ENCODE results near the gene GABBR2. TPM values are rescaled to one million over a fixed set of nuclear protein-coding genes. Genes with fewer than 3 reads are reported as not detected.

The GABBR2 gene
- total RNA-seq, 4 donors from 2014 or later = 0.32 to 1.7 TPM; not detected in 2

DNA sequence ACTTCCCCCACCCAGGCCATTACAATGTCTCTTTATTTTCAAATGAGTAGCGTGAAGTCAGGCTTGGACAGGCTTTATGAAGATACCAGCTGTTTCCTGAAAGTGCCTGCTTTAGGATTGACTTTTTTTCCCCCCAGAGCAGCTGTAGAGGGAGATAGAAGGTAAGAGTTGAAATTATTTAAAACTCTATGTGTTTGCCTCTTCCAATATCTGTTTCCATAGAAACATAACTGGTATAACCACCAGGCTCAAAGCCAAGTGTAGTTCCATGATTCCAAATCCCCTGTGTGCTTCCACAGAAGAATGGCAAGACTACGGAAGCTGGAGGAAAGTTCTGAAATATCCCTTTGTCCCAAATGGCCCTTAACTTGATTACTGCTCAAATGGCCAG is 365.9 kb downstream of the GABBR2 start:
- no peaks in the 10 kb centered on the region for H3K4me1 ChIP-seq

DNA sequence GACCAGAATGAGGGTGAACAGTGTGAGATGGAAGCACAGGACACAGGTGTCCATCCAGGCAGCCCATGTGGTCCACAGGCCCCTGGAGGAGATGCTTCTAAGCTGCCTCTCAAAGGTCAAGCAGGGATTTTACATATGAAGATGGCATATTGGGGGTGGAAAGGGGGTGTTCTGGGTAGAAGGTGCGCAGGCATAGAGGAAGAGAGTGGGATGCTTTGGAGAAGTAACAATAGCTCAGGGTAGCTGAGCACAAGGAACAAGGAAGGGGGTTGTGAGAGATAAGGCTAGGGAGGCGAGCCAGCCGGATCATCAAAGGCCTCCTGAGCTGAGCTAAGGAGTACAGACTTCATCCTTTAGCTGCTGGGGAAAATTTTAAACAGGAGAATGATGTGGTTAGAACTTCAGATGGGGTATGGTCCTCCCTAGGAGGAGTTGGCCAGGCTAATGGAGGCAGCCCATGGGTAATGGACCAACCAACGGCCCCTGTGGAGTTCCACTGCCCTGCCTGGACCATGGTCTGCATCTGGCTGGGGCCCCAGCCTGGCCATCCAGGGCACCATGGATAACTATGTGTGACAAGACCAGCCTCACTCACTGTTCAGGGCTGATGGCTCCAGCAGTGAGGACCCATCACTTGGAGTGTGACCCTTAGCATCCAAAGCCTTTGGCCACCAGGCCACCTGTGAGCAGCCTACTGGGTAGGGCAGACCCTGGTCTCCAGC is 366.5 kb downstream of the GABBR2 start:
- H3K27me3 ChIP-seq = peaks cover 12% of the 10 kb centered on the region
- H3K36me3 ChIP-seq = no peaks in the 10 kb centered on the region
- no peaks in the 10 kb centered on the region for H3K4me1 ChIP-seq
- no peak overlapping the region for H3K27ac ChIP-seq
- TF ChIP-seq, protein P1, sequence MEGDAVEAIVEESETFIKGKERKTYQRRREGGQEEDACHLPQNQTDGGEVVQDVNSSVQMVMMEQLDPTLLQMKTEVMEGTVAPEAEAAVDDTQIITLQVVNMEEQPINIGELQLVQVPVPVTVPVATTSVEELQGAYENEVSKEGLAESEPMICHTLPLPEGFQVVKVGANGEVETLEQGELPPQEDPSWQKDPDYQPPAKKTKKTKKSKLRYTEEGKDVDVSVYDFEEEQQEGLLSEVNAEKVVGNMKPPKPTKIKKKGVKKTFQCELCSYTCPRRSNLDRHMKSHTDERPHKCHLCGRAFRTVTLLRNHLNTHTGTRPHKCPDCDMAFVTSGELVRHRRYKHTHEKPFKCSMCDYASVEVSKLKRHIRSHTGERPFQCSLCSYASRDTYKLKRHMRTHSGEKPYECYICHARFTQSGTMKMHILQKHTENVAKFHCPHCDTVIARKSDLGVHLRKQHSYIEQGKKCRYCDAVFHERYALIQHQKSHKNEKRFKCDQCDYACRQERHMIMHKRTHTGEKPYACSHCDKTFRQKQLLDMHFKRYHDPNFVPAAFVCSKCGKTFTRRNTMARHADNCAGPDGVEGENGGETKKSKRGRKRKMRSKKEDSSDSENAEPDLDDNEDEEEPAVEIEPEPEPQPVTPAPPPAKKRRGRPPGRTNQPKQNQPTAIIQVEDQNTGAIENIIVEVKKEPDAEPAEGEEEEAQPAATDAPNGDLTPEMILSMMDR (IDR thresholded peaks at IDR 0.05) = no peak
- TF ChIP-seq EP300 (IDR thresholded peaks at IDR 0.05) (no peak), POLR2AphosphoS5 (IDR thresholded peaks at IDR 0.05) (no peak), POLR2A (IDR thresholded peaks at IDR 0.05) (no peak)
- 77% methylated on average over 4 of the region's 4 CpGs for WGBS
- no peak for DNase-seq (ENCODE audit: low spot score in 2 of 2)
- H3K4me3 ChIP-seq = no peak overlapping the region
- H3K9me3 ChIP-seq = no peaks in the 10 kb centered on the region

More for the DNA sequence above, 365.9 kb downstream of the GABBR2 start:
- Histone ChIP-seq H3K36me3 (no peaks in the 10 kb centered on the region), H3K27me3 (peaks cover 12% of the 10 kb centered on the region), H3K27ac (no peak overlapping the region), H3K9me3 (no peaks in the 10 kb centered on the region), H3K4me3 (no peak overlapping the region)
- no peak for TF ChIP-seq EP300 (IDR thresholded peaks at IDR 0.05)
- no peak for TF ChIP-seq POLR2A (IDR thresholded peaks at IDR 0.05)
- TF ChIP-seq, protein P1 (IDR thresholded peaks at IDR 0.05) = no peak
- TF ChIP-seq POLR2AphosphoS5 (IDR thresholded peaks at IDR 0.05) = no peak
- WGBS = 74% methylated on average over 2 of the region's 2 CpGs
- DNase-seq (ENCODE audit: low spot score in 2 of 2) = no peak

DNA sequence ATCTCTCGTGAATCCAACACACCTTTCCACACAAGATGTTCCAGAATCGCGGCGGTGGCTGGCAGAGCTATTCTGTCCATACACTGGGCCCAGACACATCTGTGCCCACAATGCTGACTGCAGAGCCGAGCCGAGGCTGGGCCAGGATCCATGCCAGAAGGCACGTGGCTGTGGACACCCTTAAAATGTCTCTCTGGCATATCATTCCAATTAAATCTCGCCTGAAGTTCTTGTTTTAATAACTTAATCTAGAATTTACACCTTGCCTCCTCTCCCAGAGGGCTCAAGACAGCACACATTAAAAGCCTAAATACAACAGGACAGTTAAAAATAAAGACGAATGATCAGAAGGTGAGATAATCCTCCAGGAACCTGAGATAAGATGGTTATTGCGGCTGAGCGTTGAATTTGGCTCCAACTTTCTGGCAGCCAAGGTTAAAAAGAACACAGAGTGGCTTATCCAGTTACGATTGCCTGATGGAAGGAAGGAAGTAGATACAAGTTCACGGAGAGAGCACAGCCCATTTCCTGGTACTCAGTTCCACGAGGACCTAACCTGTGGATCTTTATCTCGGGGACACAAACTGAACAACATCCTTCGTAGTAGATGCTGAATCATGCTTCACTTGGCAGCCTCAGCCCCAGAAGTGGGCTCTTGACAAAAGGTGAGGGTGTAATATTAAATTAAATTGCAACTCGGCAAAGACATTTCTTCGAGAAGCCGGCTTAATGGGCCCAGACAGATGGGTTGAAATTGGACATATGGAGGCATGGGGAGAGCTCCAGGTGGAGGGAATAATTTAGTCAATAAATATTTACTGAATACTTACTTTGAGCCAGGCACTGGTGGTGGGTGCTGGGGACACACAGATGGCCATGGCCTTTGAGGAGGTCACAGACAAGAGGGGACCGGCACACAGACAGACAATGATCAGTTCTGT is 367.3 kb downstream of the GABBR2 start:
- Histone ChIP-seq H3K4me1 (no peaks in the 10 kb centered on the region), H3K27ac (no peak overlapping the region), H3K27me3 (peaks cover 12% of the 10 kb centered on the region), H3K9me3 (no peaks in the 10 kb centered on the region), H3K4me3 (no peak overlapping the region), H3K36me3 (no peaks in the 10 kb centered on the region)
- no peak for DNase-seq (ENCODE audit: low spot score in 2 of 2)
- WGBS = 54% methylated on average over 20 of the region's 20 CpGs
- TF ChIP-seq POLR2A (IDR thresholded peaks at IDR 0.05) (no peak), EP300 (IDR thresholded peaks at IDR 0.05) (no peak), POLR2AphosphoS5 (IDR thresholded peaks at IDR 0.05) (no peak)
- TF ChIP-seq, protein P1 (IDR thresholded peaks at IDR 0.05) = no peak

DNA sequence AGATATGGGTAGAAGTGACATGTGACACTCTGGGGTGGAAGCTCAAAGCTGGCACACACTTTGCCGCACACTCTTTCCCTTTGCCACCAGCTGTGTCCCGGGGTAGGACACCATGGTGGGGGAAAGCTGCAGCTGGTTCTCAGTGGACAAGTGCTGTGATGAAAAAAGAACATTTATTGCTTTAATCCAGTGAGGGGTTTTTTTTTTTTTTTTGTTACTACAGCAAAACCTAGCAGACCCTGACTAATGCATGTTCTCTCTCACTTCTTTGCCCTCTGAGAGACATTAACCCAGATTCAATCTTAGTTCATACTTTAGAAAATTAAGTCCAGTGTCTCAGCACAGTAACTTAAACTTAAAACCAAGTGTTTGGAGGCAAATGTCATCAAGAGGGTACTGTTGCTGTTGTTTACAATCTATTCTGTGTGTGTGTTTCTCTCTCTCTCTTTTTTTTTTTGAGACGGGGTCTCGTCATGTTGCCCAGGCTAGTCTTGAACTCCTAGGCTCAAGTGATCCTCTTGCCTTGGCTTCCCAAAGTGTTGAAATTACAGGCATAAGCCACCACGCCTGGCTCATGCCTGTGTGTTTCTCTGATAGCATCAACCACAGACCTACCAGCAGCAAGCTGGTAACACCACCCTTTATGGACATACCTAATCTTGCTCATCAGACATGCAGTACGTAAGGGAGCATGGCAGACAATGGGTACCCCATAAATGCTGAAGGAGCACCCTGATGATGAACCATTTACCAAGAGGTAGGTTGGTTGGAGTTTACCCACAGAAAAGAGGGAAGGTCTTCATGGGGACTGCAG is 368.5 kb downstream of the GABBR2 start:
- Histone ChIP-seq H3K4me3 (no peak overlapping the region), H3K36me3 (no peaks in the 10 kb centered on the region)
- DNase-seq (ENCODE audit: low spot score in 2 of 2) = no peak

More for the DNA sequence above, 368.5 kb downstream of the GABBR2 start:
- Histone ChIP-seq H3K27ac (no peak overlapping the region), H3K27me3 (peaks cover 11% of the 10 kb centered on the region), H3K4me1 (no peaks in the 10 kb centered on the region), H3K9me3 (no peaks in the 10 kb centered on the region)
- 87% methylated on average over 6 of the region's 6 CpGs for WGBS
- TF ChIP-seq, protein P1 (IDR thresholded peaks at IDR 0.05) = no peak

Measured in suprapubic skin (tissue), 4 donors.